Right atrium auricular region (tissue), 2 donors: ENCODE results near the gene FOXN3. TPM values are rescaled to one million over a fixed set of nuclear protein-coding genes. Genes with fewer than 3 reads are reported as not detected.
"Not testable (repeated sequence)": the region's sequence is repeated elsewhere in the genome, so short reads cannot be mapped to it uniquely, and the experiment has no call there.

Experiments
- DNase-seq: peaks from one replicate; pipeline ENCODE4 v3.0.0-alpha.2; 2019; ENCODE audit warnings: low spot score
- H3K27ac ChIP-seq, 2 donors: fragments of 200-600 bp; sonication (generic); 1 replicate in 1 of 2; 2 replicates in 1 of 2; pipeline ENCODE4 v1.5.1; 2016 to 2019
- H3K27me3 ChIP-seq, 2 donors: fragments of 200-600 bp; sonication (generic); one replicate each; pipeline versions ENCODE4 v1.5.1 to v1.6.0; 2017 to 2019
- H3K36me3 ChIP-seq: fragments of 200-600 bp; sonication (generic); one replicate; pipeline ENCODE4 v1.5.1; 2016
- H3K4me1 ChIP-seq, 2 donors: fragments of 200-600 bp; sonication (generic); one replicate each; pipeline versions ENCODE4 v1.5.1 to v1.6.0; 2017 to 2019
- H3K4me3 ChIP-seq, 2 donors: fragments of 200-600 bp; sonication (generic); 1 replicate in 1 of 2; 2 replicates in 1 of 2; pipeline ENCODE4 v1.5.1; 2017 to 2019; ENCODE audit warnings: mild to moderate bottlenecking in 1 of 2, moderate library complexity in 1 of 2
- H3K9me3 ChIP-seq, 2 donors: fragments of 200-600 bp; sonication (generic); one replicate each; pipeline ENCODE4 v1.5.1; 2019
- CTCF ChIP-seq, 2 donors: fragments of 200-600 bp; sonication (generic); IDR thresholded peaks; one replicate each; pipeline ENCODE4 v1.5.1; 2019; ENCODE audit warnings: antibody characterized with exemption in 2 of 2
- total RNA-seq, 2 donors: library from RNA; depleted of rRNA; stranded (reverse); fragments of >200 nt; gene quantifications; one replicate each; pipeline ENCODE4 v1.1.0, GENCODE V29; 2016

Gene FOXN3
- total RNA-seq, 2 donors from 2014 or later, result 80.1 to 90.3 TPM

- peaks cover 0 to 1% of the 10 kb centered on the region in 2 donors for H3K4me1 ChIP-seq
- H3K36me3 ChIP-seq, result peaks cover 12% of the 10 kb centered on the region
- H3K27ac ChIP-seq, result no peak overlapping the region
- DNase-seq, result no peak
- no peaks in the 10 kb centered on the region for H3K27me3 ChIP-seq
- no peak for TF ChIP-seq CTCF (IDR thresholded peaks at IDR 0.05)
- no peaks in the 10 kb centered on the region for H3K9me3 ChIP-seq
- no peak overlapping the region for H3K4me3 ChIP-seq
Observed at GRCh38 chr14:89158701-89159100, 258.3 kb downstream of the FOXN3 start.

- peaks cover 12% of the 10 kb centered on the region for H3K36me3 ChIP-seq
- not testable (repeated sequence) for H3K27ac ChIP-seq, H3K27me3 ChIP-seq, H3K4me3 ChIP-seq, H3K9me3 ChIP-seq, DNase-seq, H3K4me1 ChIP-seq
Observed at GRCh38 chr14:89158104-89158503, 258.9 kb downstream of the FOXN3 start.

DNA sequence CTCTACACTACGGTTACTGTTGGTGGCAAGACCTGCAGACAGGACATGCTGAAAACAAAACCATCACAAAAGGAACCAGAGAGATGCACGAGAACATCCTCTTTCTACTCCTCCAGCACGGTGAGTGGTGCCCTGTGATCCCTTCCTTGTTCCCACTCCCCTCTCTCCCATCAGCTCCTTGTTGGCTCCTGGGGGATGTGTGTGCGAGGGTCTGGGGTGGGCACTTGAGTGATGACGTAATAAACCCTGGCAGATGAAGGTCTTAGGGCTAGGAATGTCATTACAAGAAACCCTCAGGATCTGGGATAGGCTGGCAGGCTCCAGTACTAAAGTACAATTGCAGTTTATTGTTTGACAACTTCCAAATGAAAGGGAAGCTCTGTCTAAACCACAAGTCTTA is 261.5 kb downstream of the FOXN3 start:
- no peaks in the 10 kb centered on the region for H3K9me3 ChIP-seq
- H3K36me3 ChIP-seq, result no peaks in the 10 kb centered on the region
- no peak overlapping the region for H3K27ac ChIP-seq
- TF ChIP-seq CTCF (IDR thresholded peaks at IDR 0.05), result no peak
- no peaks in the 10 kb centered on the region for H3K27me3 ChIP-seq
- no peak for DNase-seq
- no peaks in the 10 kb centered on the region for H3K4me1 ChIP-seq
- H3K4me3 ChIP-seq, result no peak overlapping the region

DNA sequence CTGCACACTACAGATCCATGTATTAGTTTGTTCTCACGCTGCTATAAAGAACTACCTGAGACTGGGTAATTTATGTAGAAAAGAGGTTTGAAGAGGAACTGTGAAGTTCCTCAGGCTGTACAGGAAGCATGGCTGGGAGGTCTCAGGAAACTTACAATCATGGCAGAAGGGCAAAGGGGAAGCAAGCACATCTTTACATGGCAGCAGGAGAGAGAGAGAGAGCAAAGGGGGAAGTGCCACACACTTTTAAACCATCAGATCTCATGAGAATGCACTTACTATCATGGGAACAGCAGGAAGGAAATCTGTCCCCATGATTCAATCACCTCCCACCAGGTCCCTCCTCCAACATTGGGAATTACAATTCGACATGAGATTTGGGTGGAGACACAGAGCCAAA is 265.3 kb downstream of the FOXN3 start:
- H3K36me3 ChIP-seq, H3K4me1 ChIP-seq, H3K9me3 ChIP-seq, DNase-seq, H3K27me3 ChIP-seq, H3K4me3 ChIP-seq, H3K27ac ChIP-seq: not testable (repeated sequence)

DNA sequence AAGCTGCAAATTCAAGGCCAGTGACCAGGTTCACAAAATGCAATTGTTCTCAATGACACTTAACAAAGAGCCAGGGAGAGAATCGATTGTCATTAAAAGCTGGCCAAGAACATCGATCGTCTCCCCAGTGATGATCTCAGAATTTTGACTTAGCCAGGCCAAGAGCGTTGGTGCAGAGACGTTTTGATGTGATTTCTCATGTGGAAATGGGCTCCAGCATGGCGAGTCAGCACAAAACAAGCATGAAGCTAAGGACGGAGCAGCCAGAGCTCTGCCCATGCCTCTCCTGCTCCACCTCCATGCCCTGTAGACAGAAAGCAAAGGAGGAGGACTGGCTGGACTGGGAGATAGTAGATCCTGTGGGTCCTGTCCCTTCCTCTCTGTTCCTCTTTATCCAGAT is 270.8 kb downstream of the FOXN3 start:
- Histone ChIP-seq H3K27ac (no peak overlapping the region), H3K36me3 (no peaks in the 10 kb centered on the region), H3K27me3 (no peaks in the 10 kb centered on the region), H3K4me3 (no peak overlapping the region), H3K9me3 (no peaks in the 10 kb centered on the region), H3K4me1 (no peaks in the 10 kb centered on the region)
- DNase-seq, result no peak
- no peak for TF ChIP-seq CTCF (IDR thresholded peaks at IDR 0.05)

DNA sequence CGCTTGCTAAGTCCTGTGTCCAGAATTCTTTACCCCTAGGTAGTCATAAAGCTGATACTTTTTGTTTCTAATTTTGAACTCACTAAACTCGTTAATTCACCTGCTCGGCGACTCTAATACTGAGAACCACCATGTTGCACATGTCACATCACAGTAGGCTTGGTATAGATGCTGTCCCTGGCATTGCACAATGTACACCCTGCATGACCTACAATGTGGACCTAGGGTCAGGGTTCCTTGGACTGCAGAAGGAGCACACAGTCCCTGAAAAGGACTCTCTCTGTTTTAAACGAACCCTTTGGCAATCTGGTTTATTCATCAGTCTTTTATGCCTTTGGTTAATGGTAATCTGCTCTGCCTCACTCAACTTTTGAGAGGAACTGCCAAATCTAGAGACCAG is 272.4 kb downstream of the FOXN3 start:
- no peak for DNase-seq
- no peaks in the 10 kb centered on the region for H3K27me3 ChIP-seq
- H3K36me3 ChIP-seq, result no peaks in the 10 kb centered on the region
- H3K9me3 ChIP-seq, result no peaks in the 10 kb centered on the region
- no peak overlapping the region for H3K27ac ChIP-seq
- TF ChIP-seq CTCF (IDR thresholded peaks at IDR 0.05), result no peak
- no peak overlapping the region for H3K4me3 ChIP-seq
- H3K4me1 ChIP-seq, result no peaks in the 10 kb centered on the region

GRCh38 chr14:89144066-89144465 is 273.0 kb downstream of the FOXN3 start:
- Histone ChIP-seq H3K27ac (no peak overlapping the region), H3K36me3 (no peaks in the 10 kb centered on the region), H3K27me3 (no peaks in the 10 kb centered on the region), H3K9me3 (no peaks in the 10 kb centered on the region), H3K4me1 (no peaks in the 10 kb centered on the region), H3K4me3 (no peak overlapping the region)
- DNase-seq, result no peak
- no peak for TF ChIP-seq CTCF (IDR thresholded peaks at IDR 0.05)
